ENCODE measurements around the gene MGAT4C.

DNA sequence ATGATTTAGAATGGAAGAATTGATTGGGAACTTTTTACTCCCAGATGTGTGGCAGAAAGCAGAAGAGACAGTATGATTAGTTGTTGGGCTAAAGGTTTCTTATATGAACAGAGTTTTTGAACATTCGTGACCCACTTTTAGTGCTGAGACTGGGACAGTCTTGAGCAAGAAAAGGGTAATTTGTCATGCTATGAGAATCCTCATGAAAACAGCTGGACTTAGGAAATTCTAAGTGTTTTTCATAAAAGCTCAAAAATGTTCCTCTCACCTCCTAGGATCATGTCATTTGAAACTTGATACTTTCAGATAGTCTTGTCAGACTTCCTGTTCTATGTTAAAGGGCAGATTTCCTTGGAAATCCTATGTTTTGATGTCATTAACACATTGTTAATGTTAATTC lies 86.1 kb downstream of the MGAT4C start:
- TF ChIP-seq, protein P1, sequence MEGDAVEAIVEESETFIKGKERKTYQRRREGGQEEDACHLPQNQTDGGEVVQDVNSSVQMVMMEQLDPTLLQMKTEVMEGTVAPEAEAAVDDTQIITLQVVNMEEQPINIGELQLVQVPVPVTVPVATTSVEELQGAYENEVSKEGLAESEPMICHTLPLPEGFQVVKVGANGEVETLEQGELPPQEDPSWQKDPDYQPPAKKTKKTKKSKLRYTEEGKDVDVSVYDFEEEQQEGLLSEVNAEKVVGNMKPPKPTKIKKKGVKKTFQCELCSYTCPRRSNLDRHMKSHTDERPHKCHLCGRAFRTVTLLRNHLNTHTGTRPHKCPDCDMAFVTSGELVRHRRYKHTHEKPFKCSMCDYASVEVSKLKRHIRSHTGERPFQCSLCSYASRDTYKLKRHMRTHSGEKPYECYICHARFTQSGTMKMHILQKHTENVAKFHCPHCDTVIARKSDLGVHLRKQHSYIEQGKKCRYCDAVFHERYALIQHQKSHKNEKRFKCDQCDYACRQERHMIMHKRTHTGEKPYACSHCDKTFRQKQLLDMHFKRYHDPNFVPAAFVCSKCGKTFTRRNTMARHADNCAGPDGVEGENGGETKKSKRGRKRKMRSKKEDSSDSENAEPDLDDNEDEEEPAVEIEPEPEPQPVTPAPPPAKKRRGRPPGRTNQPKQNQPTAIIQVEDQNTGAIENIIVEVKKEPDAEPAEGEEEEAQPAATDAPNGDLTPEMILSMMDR (IDR thresholded peaks at IDR 0.05; ENCODE audit: low read depth, low read length): no peak
- no peak for TF ChIP-seq POLR2A (IDR thresholded peaks at IDR 0.05; ENCODE audit: extremely low read depth, insufficient read length)
